ENCODE data around the gene CROCC.
"Not testable (repeated sequence)": the region's sequence is repeated elsewhere in the genome, so short reads cannot be mapped to it uniquely, and the experiment has no call there.

GRCh38 chr1:16873076-16873879 is 48.5 kb upstream of the CROCC start:
- not testable (repeated sequence) for TF ChIP-seq PATZ1 (CRISPR knock-in tag; IDR thresholded peaks at IDR 0.05; ENCODE audit: borderline replicate concordance); RARB (CRISPR knock-in tag; IDR thresholded peaks at IDR 0.05); CREB5 (CRISPR knock-in tag; IDR thresholded peaks at IDR 0.05; ENCODE audit: low read depth); ZC3H10 (CRISPR knock-in tag; IDR thresholded peaks at IDR 0.05); ZFP30 (CRISPR knock-in tag; IDR thresholded peaks at IDR 0.05); TSHZ2 (CRISPR knock-in tag; IDR thresholded peaks at IDR 0.05); ZNF565 (CRISPR knock-in tag; conservative IDR thresholded peaks at IDR 0.05; ENCODE audit: low read depth); ARNTL (CRISPR knock-in tag; IDR thresholded peaks at IDR 0.05; ENCODE audit: borderline replicate concordance, low read depth); CSRNP3 (CRISPR knock-in tag; IDR thresholded peaks at IDR 0.05); ZFP3 (CRISPR knock-in tag; IDR thresholded peaks at IDR 0.05); POU6F1 (CRISPR knock-in tag; IDR thresholded peaks at IDR 0.05; ENCODE audit: borderline replicate concordance, low read depth); TCF4 (CRISPR knock-in tag; IDR thresholded peaks at IDR 0.05; ENCODE audit: borderline replicate concordance); ISL1 (CRISPR knock-in tag; IDR thresholded peaks at IDR 0.05); PPARA (CRISPR knock-in tag; IDR thresholded peaks at IDR 0.05; ENCODE audit: borderline replicate concordance)

Data from SK-N-SH treated with all-trans-retinoic acid at 6 μM for 48 hours (cell line).